Keratinocyte (primary cell): ENCODE measurements around the gene FANCI. TPM values are rescaled to one million over a fixed set of nuclear protein-coding genes. Genes with fewer than 3 reads are reported as not detected.

Experiments
- DNase-seq: peaks from one replicate; pipeline ENCODE4 v3.0.0-alpha.2; 2011; ENCODE audit warnings: low read depth, missing footprints, low spot score
- FAIRE-seq: peaks from 2 replicates; lab custom pipeline; 2011; peaks lifted over from hg19 to GRCh38; lab: Jason Lieb, UNC
- H2AFZ ChIP-seq: 2 replicates; pipeline ENCODE4 v1.6.0; 2012; ENCODE audit warnings: low read length, control low read depth, inconsistent platforms; ENCODE audit not compliant: control insufficient read depth
- H3K27ac ChIP-seq: 2 replicates; pipeline ENCODE4 v1.5.1; 2011; ENCODE audit warnings: low read length; ENCODE audit not compliant: control insufficient read depth, insufficient read depth
- H3K27me3 ChIP-seq: 3 replicates; pipeline ENCODE4 v1.6.0; 2011; ENCODE audit warnings: low read length; ENCODE audit not compliant: control insufficient read depth, insufficient read depth; ENCODE audit errors: extremely low read depth
- H3K36me3 ChIP-seq, 2 experiments: 2 replicates in 1 of 2; 3 replicates in 1 of 2; pipeline ENCODE4 v1.5.1; 2011; ENCODE audit warnings: low read length in 2 of 2, mild to moderate bottlenecking in 1 of 2; ENCODE audit not compliant: control insufficient read depth in 2 of 2, insufficient read depth in 2 of 2; ENCODE audit errors: extremely low read depth in 1 of 2
- H3K4me1 ChIP-seq: 3 replicates; pipeline ENCODE4 v1.5.1; 2011; ENCODE audit warnings: low read length; ENCODE audit not compliant: control insufficient read depth, insufficient read depth; ENCODE audit errors: extremely low read depth
- H3K4me2 ChIP-seq: 3 replicates; pipeline ENCODE4 v1.6.0; 2011; ENCODE audit warnings: low read depth, low read length; ENCODE audit not compliant: control insufficient read depth, insufficient read depth; ENCODE audit errors: extremely low read depth
- H3K4me3 ChIP-seq, 3 experiments: fragments of 200-600 bp in 1 of 3; sonication (generic) in 1 of 3; 2 replicates in 2 of 3; 3 replicates in 1 of 3; pipeline ENCODE4 v1.5.1; 2011 to 2016; ENCODE audit warnings: low read length in 3 of 3, mild to moderate bottlenecking in 3 of 3, control low read depth in 2 of 3, inconsistent platforms in 1 of 3, low read depth in 1 of 3, mixed read lengths in 1 of 3, mixed run types in 1 of 3, moderate library complexity in 1 of 3; ENCODE audit not compliant: control insufficient read depth in 2 of 3, insufficient read depth in 2 of 3; ENCODE audit errors: extremely low read depth in 1 of 3
- H3K79me2 ChIP-seq: 2 replicates; pipeline ENCODE4 v1.6.0; 2012; ENCODE audit warnings: low read length; ENCODE audit not compliant: control insufficient read depth, insufficient read depth
- H3K9ac ChIP-seq: 3 replicates; pipeline ENCODE4 v1.6.0; 2011; ENCODE audit warnings: low read length; ENCODE audit not compliant: control insufficient read depth, insufficient read depth; ENCODE audit errors: extremely low read depth
- H3K9me1 ChIP-seq: 3 replicates; pipeline ENCODE4 v1.6.0; 2011; ENCODE audit warnings: low read length; ENCODE audit not compliant: control insufficient read depth, insufficient read depth; ENCODE audit errors: extremely low read depth
- H3K9me3 ChIP-seq: 2 replicates; pipeline ENCODE4 v1.5.1; 2012; ENCODE audit warnings: low read depth, low read length; ENCODE audit not compliant: control insufficient read depth
- H4K20me1 ChIP-seq: 3 replicates; pipeline ENCODE4 v1.6.0; 2011; ENCODE audit warnings: low read length; ENCODE audit not compliant: control insufficient read depth, insufficient read depth; ENCODE audit errors: extremely low read depth
- CTCF ChIP-seq, 3 experiments: IDR thresholded peaks in 1 of 3; conservative IDR thresholded peaks in 1 of 3; optimal IDR thresholded peaks in 1 of 3; 2 replicates in 2 of 3; 3 replicates in 1 of 3; pipeline versions ENCODE3 to v1.5.1; 2011; ENCODE audit warnings: low read length in 3 of 3, mild to moderate bottlenecking in 3 of 3, moderate library complexity in 2 of 3, control low read depth in 1 of 3, inconsistent platforms in 1 of 3; ENCODE audit not compliant: insufficient read depth in 2 of 3; ENCODE audit errors: extremely low read depth in 1 of 3
- EZH2 ChIP-seq: IDR thresholded peaks from one replicate; pipeline ENCODE4 v1.6.1; 2012; ENCODE audit warnings: inconsistent platforms, mild to moderate bottlenecking, low read length, moderate library complexity
- dilution Hi-C: fragments of 300-500 bp; cut with MboI; formaldehyde crosslinking; loops from one replicate; pipeline ENCODE4 v1.7.0; 2020; ENCODE audit warnings: low sequenced_read_pairs; ENCODE audit not compliant: extremely low pct_ligation_motif_present
- polyA plus RNA-seq, 5 experiments: library from polyadenylated mRNA; depleted of rRNA in 3 of 5; stranded (reverse) in 3 of 5; stranded (forward) in 1 of 5; unstranded in 1 of 5; fragments of >200 nt; gene quantifications; 1 replicate in 1 of 5; 2 replicates in 3 of 5; 3 replicates in 1 of 5; pipeline versions ENCODE4 v1.2.1 to v1.2.3, GENCODE V29; 2011 to 2012; ENCODE audit warnings: missing spikeins in 2 of 5, low read depth in 1 of 5, low replicate concordance in 1 of 5

The FANCI gene
- polyA plus RNA-seq, 1 donor (not counting 4 experiments of a cell fraction or from before 2014, with no cell fraction given): 21.8 TPM

- H3K4me2 ChIP-seq: no peak overlapping the region
- H3K4me1 ChIP-seq: peaks cover 2% of the 10 kb centered on the region
- no peaks in the 10 kb centered on the region for H3K79me2 ChIP-seq
- H3K9ac ChIP-seq: no peak overlapping the region
- no peak overlapping the region for H3K27ac ChIP-seq
- dilution Hi-C loops: no loop called here
- no peak for FAIRE-seq
- DNase-seq: no peak
- H3K4me3 ChIP-seq: no peak overlapping the region
- no peaks in the 10 kb centered on the region for H3K9me3 ChIP-seq
- TF ChIP-seq EZH2: no peak
- peak in 1 of 3 experiments; percentile 23 for TF ChIP-seq CTCF (optimal IDR thresholded peaks at IDR 0.05 in 1 of 3, IDR thresholded peaks at IDR 0.05 in 1 of 3, conservative IDR thresholded peaks at IDR 0.05 in 1 of 3; ENCODE audit: extremely low read depth in 1 of 3, insufficient read depth in 2 of 3, low read length in 3 of 3)
- H4K20me1 ChIP-seq: peaks cover 6% of the 10 kb centered on the region
- H3K27me3 ChIP-seq: peaks cover 80% of the 10 kb centered on the region
- no peaks in the 10 kb centered on the region for H3K9me1 ChIP-seq
- no peak overlapping the region for H2AFZ ChIP-seq
- H3K36me3 ChIP-seq: no peaks in the 10 kb centered on the region
Measured at GRCh38 chr15:89359471-89360293, 115.9 kb downstream of the FANCI start.

- TF ChIP-seq CTCF (optimal IDR thresholded peaks at IDR 0.05 in 1 of 3, IDR thresholded peaks at IDR 0.05 in 1 of 3, conservative IDR thresholded peaks at IDR 0.05 in 1 of 3; ENCODE audit: extremely low read depth in 1 of 3, insufficient read depth in 2 of 3, low read length in 3 of 3): no peak
- peak; percentile 58 for TF ChIP-seq EZH2
- H3K27me3 ChIP-seq: peaks cover 87% of the 10 kb centered on the region
- no peak overlapping the region for H3K27ac ChIP-seq
- dilution Hi-C loops: no loop called here
- no peaks in the 10 kb centered on the region for H3K9me3 ChIP-seq
- no peak for DNase-seq
- no peak overlapping the region for H3K9ac ChIP-seq
- no peak overlapping the region for H2AFZ ChIP-seq
- H3K4me1 ChIP-seq: peaks cover 2% of the 10 kb centered on the region
- no peak for FAIRE-seq
- H3K9me1 ChIP-seq: no peaks in the 10 kb centered on the region
- no peak overlapping the region for H3K4me3 ChIP-seq
- no peaks in the 10 kb centered on the region for H3K79me2 ChIP-seq
- H4K20me1 ChIP-seq: peaks cover 6% of the 10 kb centered on the region
- no peaks in the 10 kb centered on the region for H3K36me3 ChIP-seq
- no peak overlapping the region for H3K4me2 ChIP-seq
Measured at GRCh38 chr15:89360294-89360971, 116.7 kb downstream of the FANCI start.
